ENCODE data around the gene GPD1.

- TF ChIP-seq CTCF (conservative IDR thresholded peaks at IDR 0.05 in 1 of 2, IDR thresholded peaks at IDR 0.05 in 1 of 2; ENCODE audit: extremely low read depth in 1 of 2, insufficient read depth in 1 of 2, low read depth in 1 of 2, low read length in 2 of 2) (no peak), EZH2 (IDR thresholded peaks at IDR 0.05; ENCODE audit: borderline replicate concordance, low read length) (no peak)
Measured at GRCh38 chr12:50129290-50129689, 25.5 kb downstream of the GPD1 start.

Data from mammary epithelial cell (primary cell).